HG02840 (cell line): ENCODE measurements around the gene AURKAIP1.
"Not testable (repeated sequence)": the region's sequence is repeated elsewhere in the genome, so short reads cannot be mapped to it uniquely, and the experiment has no call there.

ENCODE experiments used
- ATAC-seq: cut with Tn5 transposase; IDR thresholded peaks from one replicate; pipeline ENCODE4 v1.9.1; 2021; ENCODE audit warnings: mild to moderate bottlenecking, moderate library complexity, moderate number of reproducible peaks; ENCODE audit not compliant: unreplicated experiment, low FRiP score

Gene AURKAIP1

GRCh38 chr1:1374929-1375662, at the start of gene AURKAIP1:
AURKAIP1 (minus strand) TSS chr1:1375207; CDS start chr1:1374756, 451 bp downstream.
- ATAC-seq, result peak; percentile 88

GRCh38 chr1:1424707-1425106, 49.7 kb upstream of the AURKAIP1 start:
- ATAC-seq, result no peak

- no peak for ATAC-seq
These were observed 48.2 kb upstream of the AURKAIP1 start for GRCh38 chr1:1423245-1423597.

GRCh38 chr1:1422465-1423244, 47.6 kb upstream of the AURKAIP1 start:
- no peak for ATAC-seq

GRCh38 chr1:1421907-1422464, 47.0 kb upstream of the AURKAIP1 start:
- ATAC-seq, result no peak

- no peak for ATAC-seq
These were observed 46.3 kb upstream of the AURKAIP1 start, which contains the start of gene ANKRD65 for GRCh38 chr1:1421147-1421906. ANKRD65 (minus strand) TSS chr1:1421276; CDS start chr1:1421005, 271 bp downstream.

GRCh38 chr1:1420654-1421141, 45.7 kb upstream of the AURKAIP1 start:
- no peak for ATAC-seq

GRCh38 chr1:1419813-1420653, 45.0 kb upstream of the AURKAIP1 start:
- no peak for ATAC-seq

GRCh38 chr1:1419363-1419812, 44.4 kb upstream of the AURKAIP1 start:
- ATAC-seq, result no peak

- ATAC-seq, result no peak
These were observed 43.7 kb upstream of the AURKAIP1 start for GRCh38 chr1:1418464-1419362.

- ATAC-seq, result not testable (repeated sequence)
These were observed 42.9 kb upstream of the AURKAIP1 start for GRCh38 chr1:1417825-1418463.

GRCh38 chr1:1417396-1417795, 42.4 kb upstream of the AURKAIP1 start:
- ATAC-seq, result not testable (repeated sequence)

- ATAC-seq, result no peak
These were observed 40.7 kb upstream of the AURKAIP1 start for GRCh38 chr1:1415751-1416150.

- ATAC-seq, result not testable (repeated sequence)
These were observed 37.4 kb upstream of the AURKAIP1 start for GRCh38 chr1:1412311-1412902.

GRCh38 chr1:1411626-1412025, 36.6 kb upstream of the AURKAIP1 start:
- no peak for ATAC-seq

GRCh38 chr1:1410238-1410637, 35.2 kb upstream of the AURKAIP1 start:
- not testable (repeated sequence) for ATAC-seq

- ATAC-seq, result peak; percentile 30
These were observed 32.8 kb upstream of the AURKAIP1 start for GRCh38 chr1:1407636-1408318.
